GM18867 (cell line): ENCODE results near the gene MAGEB10.
"Not testable (repeated sequence)": the region's sequence is repeated elsewhere in the genome, so short reads cannot be mapped to it uniquely, and the experiment has no call there.

ENCODE experiments used
- ATAC-seq: cut with Tn5 transposase; IDR thresholded peaks from one replicate; pipeline ENCODE4 v1.9.1; 2021; ENCODE audit warnings: mild to moderate bottlenecking, moderate library complexity; ENCODE audit not compliant: unreplicated experiment

Gene MAGEB10

GRCh38 chrX:27807690-27808089, at the start of gene MAGEB10:
TSS of gene MAGEB10 (plus strand) at chrX:27807990. CDS start at chrX:27821307, 13,317 bp downstream.
- ATAC-seq: no peak

GRCh38 chrX:27765718-27766117, 42.1 kb upstream of the MAGEB10 start:
- no peak for ATAC-seq

- no peak for ATAC-seq
Measured at GRCh38 chrX:27767387-27767786, 40.4 kb upstream of the MAGEB10 start.

DNA sequence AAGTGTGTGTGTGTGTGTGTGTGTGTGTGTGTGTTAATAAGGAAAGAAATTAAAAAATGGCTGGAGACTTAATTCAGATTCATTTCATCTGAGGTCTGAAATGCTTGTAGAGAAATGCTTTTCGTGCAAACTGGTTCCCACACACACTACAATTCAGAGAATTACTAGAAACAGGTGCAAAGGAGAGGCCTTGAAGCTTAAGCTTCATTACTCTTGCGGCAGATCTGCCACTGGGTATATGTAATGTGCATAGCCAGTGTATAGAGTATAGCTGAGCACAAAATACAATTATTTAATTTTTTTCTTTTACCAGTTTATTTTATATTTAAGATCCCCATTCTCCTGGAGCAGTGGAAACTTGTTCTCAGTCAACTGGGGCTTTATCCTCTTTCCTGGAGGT, 31.8 kb upstream of the MAGEB10 start:
- no peak for ATAC-seq

DNA sequence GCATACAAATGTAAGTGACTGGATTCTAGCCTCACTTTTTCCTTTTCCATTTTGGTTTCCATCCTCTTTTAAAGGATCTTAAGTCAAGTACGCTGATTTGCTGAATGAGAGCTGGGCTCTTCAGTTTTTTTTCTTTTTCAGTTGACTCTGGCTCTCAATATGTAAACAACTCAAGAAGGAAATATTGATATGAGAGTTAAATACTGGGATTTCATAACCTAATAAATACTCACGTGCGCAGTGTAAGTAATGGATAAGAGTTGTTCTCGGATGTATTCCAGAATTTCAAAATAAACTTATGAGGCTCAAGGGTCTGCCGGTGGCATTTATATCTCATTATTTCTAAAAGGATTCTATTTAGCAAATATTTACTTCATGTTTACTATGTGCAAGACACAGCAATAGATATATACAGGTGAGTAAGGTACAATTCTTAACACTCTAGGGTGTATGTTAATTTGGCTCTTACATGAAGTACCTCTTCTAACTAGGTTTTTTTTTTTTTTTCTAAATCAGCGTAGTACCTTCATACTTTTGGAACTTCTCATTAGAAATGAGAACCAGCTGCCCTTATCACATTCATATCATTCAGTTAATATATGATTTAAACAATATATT, 11.0 kb upstream of the MAGEB10 start:
- no peak for ATAC-seq

DNA sequence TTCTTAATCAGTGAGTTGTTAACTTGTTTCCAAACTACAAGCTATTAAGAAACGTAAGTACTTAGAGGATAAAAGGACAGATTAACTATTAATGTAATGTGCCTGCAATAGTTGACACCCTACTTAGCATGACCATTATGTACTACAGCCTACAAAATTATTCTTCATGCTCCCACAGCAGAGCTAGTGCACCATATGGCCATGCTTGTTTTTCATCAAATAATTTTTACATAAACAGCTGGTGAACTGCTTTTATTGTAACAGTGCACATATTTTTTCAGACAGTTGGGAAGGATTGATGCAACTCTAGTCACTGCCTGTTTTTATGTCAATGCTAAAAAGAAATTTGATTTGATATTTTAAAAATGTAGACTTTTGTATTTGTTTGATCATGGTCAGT, 10.2 kb upstream of the MAGEB10 start:
- no peak for ATAC-seq

DNA sequence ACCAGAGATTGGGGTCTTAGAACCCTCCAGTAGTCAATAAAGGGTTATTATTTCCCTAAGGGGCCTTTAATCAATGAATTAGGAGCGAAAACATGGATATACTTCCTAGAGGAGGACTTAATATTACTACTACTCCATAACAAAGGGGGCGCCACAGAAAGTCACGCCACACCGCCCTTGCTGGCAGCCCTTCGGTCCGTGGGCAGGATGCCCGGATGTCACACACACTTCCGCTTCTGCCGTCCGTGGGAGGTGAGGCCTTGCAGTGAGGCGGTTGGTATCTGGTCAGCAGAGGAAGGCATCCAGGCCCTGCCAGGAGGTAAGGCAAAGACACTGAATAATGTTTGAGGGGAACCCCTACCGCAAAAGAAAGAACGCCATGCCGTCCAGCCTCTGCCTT, 436 bp downstream of the MAGEB10 start:
- ATAC-seq: no peak

DNA sequence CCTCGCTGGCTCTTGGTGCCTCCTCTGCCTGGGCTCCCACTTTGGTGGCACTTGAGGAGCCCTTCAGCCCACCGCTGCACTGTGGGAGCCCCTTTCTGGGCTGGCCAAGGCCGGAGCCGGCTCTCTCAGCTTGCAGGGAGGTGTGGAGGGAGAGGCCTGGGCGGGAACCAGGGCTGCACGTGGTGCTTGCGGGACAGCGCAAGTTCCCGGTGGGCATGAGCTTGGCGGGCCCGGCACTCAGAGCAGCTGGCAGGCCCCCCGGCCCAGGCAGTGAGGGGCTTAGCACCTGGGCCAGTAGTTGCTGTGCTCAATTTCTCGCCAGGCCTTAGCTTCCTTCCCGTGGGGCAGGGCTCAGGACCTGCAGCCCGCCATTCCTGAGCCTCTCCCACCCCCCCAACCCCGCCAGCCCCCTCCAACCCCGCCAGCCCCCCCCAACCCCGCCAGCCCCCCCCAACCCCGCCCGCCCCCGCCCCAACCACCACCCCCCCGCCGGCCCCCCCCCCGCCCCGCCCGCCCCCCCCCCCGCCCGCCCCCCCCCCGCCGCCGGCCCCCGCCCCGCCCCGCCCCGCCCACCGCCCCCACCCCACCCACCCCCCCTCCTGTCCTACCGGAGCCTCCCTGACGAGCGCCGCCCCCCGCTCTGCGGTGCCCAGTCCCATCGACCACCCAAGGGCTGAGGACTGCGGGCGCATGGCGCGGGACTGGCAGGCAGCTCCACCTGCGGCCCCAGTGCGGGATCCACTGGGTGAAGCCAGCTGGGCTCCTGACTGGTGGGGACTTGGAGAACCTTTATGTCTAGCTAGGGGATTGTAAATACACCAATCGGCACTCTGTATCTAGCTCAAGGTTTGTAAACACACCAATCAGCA, 1.4 kb downstream of the MAGEB10 start:
- not testable (repeated sequence) for ATAC-seq

DNA sequence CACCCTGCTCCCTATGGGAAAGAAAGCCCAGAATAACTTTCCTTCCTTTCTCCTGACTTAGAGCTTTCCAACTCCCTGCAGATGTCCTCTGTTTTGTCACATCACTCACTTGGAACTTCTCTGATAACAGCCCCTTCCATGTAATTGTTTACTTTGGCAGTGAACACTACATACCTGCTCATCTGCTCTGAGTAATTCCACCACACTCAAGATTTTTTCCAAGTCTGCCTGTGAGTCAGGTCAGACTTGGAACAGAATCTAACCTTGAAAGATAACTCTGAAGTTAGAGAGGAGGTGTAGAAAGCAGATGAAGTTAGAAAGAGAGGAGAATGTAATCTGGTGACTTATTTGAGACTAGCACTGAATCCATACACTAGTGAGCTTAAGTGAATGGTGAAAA, 7.4 kb downstream of the MAGEB10 start:
- no peak for ATAC-seq

- no peak for ATAC-seq
Measured at GRCh38 chrX:27823812-27824211, 16.0 kb downstream of the MAGEB10 start.

GRCh38 chrX:27838185-27838584, 30.4 kb downstream of the MAGEB10 start:
- no peak for ATAC-seq

GRCh38 chrX:27840881-27841280, 33.1 kb downstream of the MAGEB10 start:
- no peak for ATAC-seq

- ATAC-seq: no peak
Measured at GRCh38 chrX:27842859-27843258, 35.1 kb downstream of the MAGEB10 start.

GRCh38 chrX:27860337-27860736, 52.5 kb downstream of the MAGEB10 start:
- ATAC-seq: no peak

DNA sequence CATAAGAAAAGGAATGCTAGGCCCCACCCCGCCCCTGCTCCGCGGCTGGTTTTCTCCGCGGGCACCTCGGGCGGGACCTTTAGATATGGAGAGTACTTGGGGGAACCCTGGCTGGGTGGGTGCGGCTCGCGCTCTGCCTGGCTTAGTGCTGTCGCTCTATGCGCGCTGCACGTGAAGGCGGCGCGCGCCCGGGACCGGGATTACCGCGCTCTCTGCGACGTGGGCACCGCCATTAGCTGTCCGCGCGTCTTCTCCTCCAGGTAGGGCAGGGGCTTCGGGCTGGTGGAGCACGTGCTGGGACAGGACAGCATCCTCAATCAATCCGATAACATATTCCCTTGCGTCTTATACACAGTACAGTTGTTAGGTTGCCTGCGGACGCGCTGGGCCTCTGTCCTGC, 56.0 kb downstream of the MAGEB10 start:
- ATAC-seq: no peak
